Osteocyte (in vitro differentiated cells): Measurements from ENCODE around the gene ARHGAP22. TPM values are rescaled to one million over a fixed set of nuclear protein-coding genes. Genes with fewer than 3 reads are reported as not detected.

Experiments used
- DNase-seq: peaks from one replicate; pipeline ENCODE4 v3.0.0; 2021; ENCODE audit warnings: mixed read lengths; ENCODE audit not compliant: unreplicated experiment; ENCODE audit errors: extremely low spot score
- H3K27ac Mint-ChIP-seq: one replicate; pipeline ENCODE4 v1.8.0; 2021; ENCODE audit warnings: mild to moderate bottlenecking, mixed read lengths; ENCODE audit not compliant: unreplicated experiment
- H3K27me3 Mint-ChIP-seq: one replicate; pipeline ENCODE4 v1.8.0; 2021; ENCODE audit warnings: mixed read lengths; ENCODE audit not compliant: unreplicated experiment
- H3K36me3 Mint-ChIP-seq: one replicate; pipeline ENCODE4 v1.8.0; 2021; ENCODE audit warnings: mixed read lengths; ENCODE audit not compliant: unreplicated experiment
- H3K4me1 Mint-ChIP-seq: one replicate; pipeline ENCODE4 v1.8.0; 2021; ENCODE audit warnings: mixed read lengths; ENCODE audit not compliant: unreplicated experiment
- H3K4me3 Mint-ChIP-seq: one replicate; pipeline ENCODE4 v1.8.0; 2021; ENCODE audit warnings: mild to moderate bottlenecking, moderate library complexity, mixed read lengths; ENCODE audit not compliant: unreplicated experiment
- H3K9me3 Mint-ChIP-seq: one replicate; pipeline ENCODE4 v1.8.0; 2021; ENCODE audit warnings: mixed read lengths; ENCODE audit not compliant: unreplicated experiment
- CTCF ChIP-seq: fragments of 200-600 bp; sonication (generic); IDR thresholded peaks from 2 replicates; pipeline ENCODE4 v1.5.0; 2021; ENCODE audit warnings: antibody characterized with exemption, mild to moderate bottlenecking, moderate library complexity
- long read RNA-seq: library from polyadenylated mRNA; unstranded; transcript quantifications from one replicate; pipeline ENCODE4 v2.0.0, GENCODE V29; 2021
- total RNA-seq: library from RNA; stranded (reverse); gene quantifications from 2 replicates; pipeline ENCODE4 v1.2.1, GENCODE V29; 2021

The ARHGAP22 gene
- total RNA-seq: 0.64 and 1.1 TPM in 2 replicates
- long read RNA-seq: 0 reads

GRCh38 chr10:48604991-48605508 is at the start of gene ARHGAP22:
Gene ARHGAP22 (minus strand): TSS chr10:48605073. CDS start chr10:48604796, 277 bp downstream.
- Mint-ChIP-seq H3K27me3 (no peaks in the 10 kb centered on the region), H3K4me3 (no peak within 1 kb of the TSS), H3K9me3 (no peaks in the 10 kb centered on the region), H3K4me1 (peaks cover 27% of the 10 kb centered on the region), H3K36me3 (no peaks in the 10 kb centered on the region), H3K27ac (no peak within 1 kb of the TSS)
- TF ChIP-seq CTCF: no peak
- DNase-seq: no peak

GRCh38 chr10:48653944-48654698 is 49.2 kb upstream of the ARHGAP22 start:
- Mint-ChIP-seq H3K27me3 (peaks cover 43% of the 10 kb centered on the region), H3K36me3 (no peaks in the 10 kb centered on the region), H3K9me3 (no peaks in the 10 kb centered on the region), H3K27ac (no peak overlapping the region), H3K4me3 (no peak overlapping the region), H3K4me1 (peaks cover 8% of the 10 kb centered on the region)
- TF ChIP-seq CTCF: no peak
- DNase-seq: no peak

GRCh38 chr10:48653347-48653746 is 48.5 kb upstream of the ARHGAP22 start:
- Mint-ChIP-seq H3K27ac (no peak overlapping the region), H3K36me3 (no peaks in the 10 kb centered on the region), H3K9me3 (no peaks in the 10 kb centered on the region), H3K27me3 (peaks cover 42% of the 10 kb centered on the region), H3K4me1 (peaks cover 7% of the 10 kb centered on the region), H3K4me3 (no peak overlapping the region)
- DNase-seq: peak; percentile 74
- TF ChIP-seq CTCF: no peak

GRCh38 chr10:48652344-48652743 is 47.5 kb upstream of the ARHGAP22 start:
- no peak overlapping the region for H3K4me3 Mint-ChIP-seq
- H3K27ac Mint-ChIP-seq: no peak overlapping the region
- DNase-seq: no peak
- H3K9me3 Mint-ChIP-seq: no peaks in the 10 kb centered on the region
- peaks cover 38% of the 10 kb centered on the region for H3K27me3 Mint-ChIP-seq
- TF ChIP-seq CTCF: no peak
- peaks cover 4% of the 10 kb centered on the region for H3K4me1 Mint-ChIP-seq
- no peaks in the 10 kb centered on the region for H3K36me3 Mint-ChIP-seq

- peaks cover 4% of the 10 kb centered on the region for H3K4me1 Mint-ChIP-seq
- H3K27ac Mint-ChIP-seq: no peak overlapping the region
- H3K36me3 Mint-ChIP-seq: no peaks in the 10 kb centered on the region
- DNase-seq: peak; percentile 57
- peaks cover 38% of the 10 kb centered on the region for H3K27me3 Mint-ChIP-seq
- H3K9me3 Mint-ChIP-seq: no peaks in the 10 kb centered on the region
- TF ChIP-seq CTCF: no peak
- H3K4me3 Mint-ChIP-seq: no peak overlapping the region
Measured at GRCh38 chr10:48651839-48652238, 47.0 kb upstream of the ARHGAP22 start.
